Mesenchymal stem cell (in vitro differentiated cells and primary cell): ENCODE data around the gene ZDHHC7.
A peak's percentile ranks its signal among the peaks of the same experiment; 100 is the strongest.

ENCODE experiments used
- DNase-seq: peaks from one replicate; pipeline ENCODE4 v3.0.0-alpha.2; 2013
- H2AFZ ChIP-seq: one replicate; pipeline ENCODE4 v1.6.1; 2013; ENCODE audit warnings: low read depth, mild to moderate bottlenecking, control low read depth, inconsistent platforms, low read length, moderate library complexity
- H2AK5ac ChIP-seq: 2 replicates; pipeline ENCODE4 v1.6.1; 2013; ENCODE audit warnings: low read length, moderate library complexity, mild to moderate bottlenecking, inconsistent platforms; ENCODE audit not compliant: severe bottlenecking
- H2BK120ac ChIP-seq: one replicate; pipeline ENCODE4 v1.6.1; 2013; ENCODE audit warnings: low read depth, mild to moderate bottlenecking, inconsistent platforms, low read length, moderate library complexity
- H2BK12ac ChIP-seq, 2 experiments: one replicate each; pipeline ENCODE4 v1.6.1; 2013; ENCODE audit warnings: inconsistent platforms in 2 of 2, low read length in 2 of 2, mild to moderate bottlenecking in 2 of 2, moderate library complexity in 2 of 2, control low read depth in 1 of 2
- H2BK15ac ChIP-seq: one replicate; pipeline ENCODE4 v1.6.1; 2013; ENCODE audit warnings: mild to moderate bottlenecking, low read depth, inconsistent platforms; ENCODE audit not compliant: poor library complexity, severe bottlenecking
- H2BK5ac ChIP-seq: 2 replicates; pipeline ENCODE4 v1.6.1; 2013; ENCODE audit warnings: low read depth, mild to moderate bottlenecking, low read length, control low read depth, inconsistent platforms; ENCODE audit not compliant: poor library complexity, severe bottlenecking
- H3K14ac ChIP-seq, 2 experiments: one replicate each; pipeline ENCODE4 v1.6.1; 2013; ENCODE audit warnings: inconsistent platforms in 2 of 2, low read length in 2 of 2, control low read depth in 1 of 2, mild to moderate bottlenecking in 1 of 2, moderate library complexity in 1 of 2
- H3K18ac ChIP-seq, 2 experiments: one replicate each; pipeline ENCODE4 v1.6.1; 2013; ENCODE audit warnings: inconsistent platforms in 2 of 2, low read length in 2 of 2, control low read depth in 1 of 2, low read depth in 1 of 2, mild to moderate bottlenecking in 1 of 2
- H3K23ac ChIP-seq, 2 experiments: one replicate each; pipeline ENCODE4 v1.6.1; 2013; ENCODE audit warnings: inconsistent platforms in 2 of 2, low read length in 2 of 2, mild to moderate bottlenecking in 2 of 2, moderate library complexity in 2 of 2, control low read depth in 1 of 2
- H3K27ac ChIP-seq: 2 replicates; pipeline ENCODE4 v1.5.1; 2013; ENCODE audit warnings: mild to moderate bottlenecking, moderate library complexity, low read length, control low read depth, inconsistent platforms; ENCODE audit not compliant: poor library complexity, severe bottlenecking
- H3K27me3 ChIP-seq, 2 experiments: 2 replicates each; pipeline versions ENCODE4 v1.6.1 to v1.7.0; 2013; ENCODE audit warnings: low read length in 2 of 2, mild to moderate bottlenecking in 2 of 2, moderate library complexity in 2 of 2, control low read depth in 1 of 2, inconsistent platforms in 1 of 2; ENCODE audit not compliant: control insufficient read depth in 1 of 2, insufficient read depth in 1 of 2
- H3K36me3 ChIP-seq, 2 experiments: 2 replicates each; pipeline versions ENCODE4 v1.6.1 to v1.7.0; 2013; ENCODE audit warnings: low read length in 2 of 2, control low read depth in 1 of 2, inconsistent platforms in 1 of 2, low read depth in 1 of 2, mild to moderate bottlenecking in 1 of 2; ENCODE audit not compliant: insufficient read depth in 2 of 2, control insufficient read depth in 1 of 2
- H3K4ac ChIP-seq, 2 experiments: one replicate each; pipeline ENCODE4 v1.6.1; 2013; ENCODE audit warnings: inconsistent platforms in 2 of 2, low read length in 2 of 2, mild to moderate bottlenecking in 2 of 2, moderate library complexity in 2 of 2, control low read depth in 1 of 2, low read depth in 1 of 2
- H3K4me1 ChIP-seq: 2 replicates; pipeline ENCODE4 v1.6.1; 2013; ENCODE audit warnings: low read depth, low read length, control low read depth; ENCODE audit not compliant: control insufficient read depth, insufficient read depth
- H3K4me2 ChIP-seq: 2 replicates; pipeline ENCODE4 v1.6.1; 2013; ENCODE audit warnings: low read length, mild to moderate bottlenecking, inconsistent platforms; ENCODE audit not compliant: poor library complexity, severe bottlenecking
- H3K4me3 ChIP-seq, 2 experiments: 2 replicates each; pipeline versions ENCODE4 v1.5.1 to v1.7.0; 2013; ENCODE audit warnings: low read length in 2 of 2, mild to moderate bottlenecking in 2 of 2, control low read depth in 1 of 2, low read depth in 1 of 2; ENCODE audit not compliant: insufficient read depth in 1 of 2
- H3K79me1 ChIP-seq: replicated peaks from 2 replicates; pipeline ENCODE4 v1.6.1; 2013; ENCODE audit warnings: mild to moderate bottlenecking, control low read depth, low read length, inconsistent platforms; ENCODE audit not compliant: poor library complexity, severe bottlenecking
- H3K9ac ChIP-seq: 2 replicates; pipeline ENCODE4 v1.7.0; 2013; ENCODE audit warnings: mild to moderate bottlenecking, low read length, moderate library complexity
- H3K9me3 ChIP-seq: 2 replicates; pipeline ENCODE4 v1.7.0; 2013; ENCODE audit warnings: mild to moderate bottlenecking, low read length; ENCODE audit not compliant: control insufficient read depth
- H4K8ac ChIP-seq: one replicate; pipeline ENCODE4 v1.6.1; 2013; ENCODE audit warnings: inconsistent platforms, mild to moderate bottlenecking, low read length, moderate library complexity
- H4K91ac ChIP-seq: one replicate; pipeline ENCODE4 v1.6.1; 2013; ENCODE audit warnings: mild to moderate bottlenecking, low read length, inconsistent platforms
- WGBS: methylation state at CpG from one replicate; pipeline ENCODE4 v1.1.7; 2013; ENCODE audit warnings: mixed read lengths; 5-methylcytosine and 5-hydroxymethylcytosine counted together

ZDHHC7 gene

DNA sequence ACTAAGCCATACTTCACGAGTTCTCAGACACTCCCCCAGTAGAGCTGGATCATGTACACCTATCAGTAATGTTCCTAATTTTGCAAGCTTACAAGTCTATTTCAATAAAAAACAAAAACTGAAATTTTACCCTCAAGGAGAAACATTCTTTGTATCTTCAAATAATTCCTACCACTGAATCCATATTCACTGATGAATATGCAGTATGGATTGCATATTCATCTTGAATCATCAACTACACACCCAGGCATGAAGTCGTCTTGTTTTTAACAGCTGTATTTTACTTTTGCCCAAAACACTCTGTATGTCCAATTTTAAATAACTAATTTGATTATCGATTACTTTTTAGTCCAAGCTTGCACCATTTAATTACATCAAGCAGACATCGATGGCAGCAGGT lies 31.8 kb downstream of the ZDHHC7 start:
- H3K4me1 ChIP-seq = peaks cover 16% of the 10 kb centered on the region
- H3K4me2 ChIP-seq = no peak overlapping the region
- H3K14ac ChIP-seq = no peak overlapping the region
- peaks cover 61 to 80% of the 10 kb centered on the region in 2 experiments for H3K36me3 ChIP-seq
- peaks cover 48% of the 10 kb centered on the region for H3K79me1 ChIP-seq
- no peak overlapping the region for H2AK5ac ChIP-seq
- no peak overlapping the region for H2BK5ac ChIP-seq
- H4K8ac ChIP-seq = no peak overlapping the region
- no peak for DNase-seq
- no peak overlapping the region for H2BK15ac ChIP-seq
- no peak overlapping the region for H3K18ac ChIP-seq
- no peak overlapping the region for H3K23ac ChIP-seq
- no peak overlapping the region for H3K4me3 ChIP-seq
- no peak overlapping the region for H3K27ac ChIP-seq
- no peak overlapping the region for H2BK120ac ChIP-seq
- no peak overlapping the region for H3K9ac ChIP-seq
- no peak overlapping the region for H2BK12ac ChIP-seq
- no peak overlapping the region for H3K4ac ChIP-seq
- H4K91ac ChIP-seq = no peak overlapping the region
- no peak overlapping the region for H2AFZ ChIP-seq
- H3K27me3 ChIP-seq = no peaks in the 10 kb centered on the region
- WGBS = 97% methylated on average over 4 of the region's 4 CpGs
- no peaks in the 10 kb centered on the region for H3K9me3 ChIP-seq

DNA sequence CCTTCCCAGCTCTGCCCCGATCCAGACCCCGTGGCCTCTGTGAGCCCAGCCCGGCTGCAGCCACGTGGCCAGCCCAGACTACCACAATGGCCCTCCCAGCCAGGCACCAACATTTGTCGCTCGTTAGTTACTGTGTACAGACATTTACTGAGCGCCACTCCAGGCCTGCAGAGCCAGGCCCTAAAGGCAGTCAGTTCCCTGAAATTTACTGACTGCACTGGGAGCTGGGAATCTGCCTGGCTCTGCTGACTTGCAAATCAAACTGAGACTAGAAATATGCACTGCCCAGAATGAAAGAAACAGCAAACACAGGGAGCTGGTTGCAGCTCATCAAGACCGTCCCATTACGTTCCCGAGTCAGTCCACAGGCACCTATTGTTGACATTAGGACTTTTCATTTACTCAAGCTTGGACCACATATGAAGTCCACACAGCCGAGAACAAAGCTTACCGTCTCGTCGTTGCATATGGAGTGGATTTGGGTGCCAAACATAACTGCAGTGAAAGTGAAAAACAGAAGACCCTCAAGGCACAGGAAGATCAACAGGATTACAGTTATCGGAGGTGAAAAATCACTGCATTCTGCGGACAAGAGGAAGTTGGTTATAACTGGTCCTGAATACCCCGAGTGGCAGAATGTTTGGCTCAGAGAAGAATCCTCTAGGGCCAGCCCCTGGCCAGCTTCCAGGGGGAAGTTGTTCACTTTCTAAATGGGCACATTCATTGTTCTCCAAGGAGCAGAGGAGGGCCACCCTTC lies 34.5 kb downstream of the ZDHHC7 start:
- Histone ChIP-seq H3K18ac (peak overlapping the region in 1 of 2 experiments; percentile 11), H3K9me3 (no peaks in the 10 kb centered on the region), H2BK5ac (no peak overlapping the region), H3K36me3 (peaks cover 57 to 78% of the 10 kb centered on the region in 2 experiments), H3K4ac (no peak overlapping the region), H3K14ac (no peak overlapping the region), H3K27ac (peak overlapping the region; percentile 57), H3K4me2 (no peak overlapping the region), H2BK120ac (no peak overlapping the region), H2AFZ (no peak overlapping the region), H3K79me1 (peaks cover 37% of the 10 kb centered on the region), H4K91ac (peak overlapping the region; percentile 66), H2BK12ac (peak overlapping the region in 1 of 2 experiments; percentile 41), H2BK15ac (no peak overlapping the region), H3K9ac (peak overlapping the region; percentile 37), H2AK5ac (peak overlapping the region; percentile 97), H3K23ac (no peak overlapping the region), H3K4me1 (peaks cover 14% of the 10 kb centered on the region), H4K8ac (peak overlapping the region; percentile 56), H3K4me3 (no peak overlapping the region), H3K27me3 (no peaks in the 10 kb centered on the region)
- no peak for DNase-seq
- 95% methylated on average over 17 of the region's 17 CpGs for whole genome bisulfite sequencing

DNA sequence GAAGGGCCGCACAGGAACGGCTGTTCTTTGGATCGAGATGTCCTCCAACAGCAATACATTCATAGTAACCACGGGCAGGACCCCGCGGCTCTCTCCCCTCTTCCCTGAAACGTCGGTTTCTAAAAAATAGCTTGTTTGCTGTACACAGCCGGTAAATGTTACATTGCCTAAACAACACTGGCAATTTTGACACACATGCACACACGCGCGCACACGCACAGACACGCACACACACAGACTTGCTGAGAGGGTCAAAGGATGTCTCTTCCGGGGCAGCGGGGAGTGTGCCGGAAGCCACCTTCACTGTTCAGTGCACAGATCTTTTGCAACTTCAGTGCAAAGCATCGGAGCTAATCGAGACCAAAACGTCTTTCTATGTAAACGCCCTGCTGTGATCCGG lies 35.8 kb downstream of the ZDHHC7 start:
- Histone ChIP-seq H3K27me3 (no peaks in the 10 kb centered on the region), H2BK5ac (no peak overlapping the region), H3K79me1 (peaks cover 25% of the 10 kb centered on the region), H3K18ac (no peak overlapping the region), H2AFZ (no peak overlapping the region), H3K4me2 (no peak overlapping the region), H3K4me1 (peaks cover 11% of the 10 kb centered on the region), H2AK5ac (no peak overlapping the region), H4K91ac (no peak overlapping the region), H2BK120ac (no peak overlapping the region), H3K36me3 (peaks cover 48 to 65% of the 10 kb centered on the region in 2 experiments), H3K9me3 (no peaks in the 10 kb centered on the region), H3K4ac (no peak overlapping the region), H4K8ac (no peak overlapping the region), H3K27ac (no peak overlapping the region), H2BK12ac (no peak overlapping the region), H3K14ac (no peak overlapping the region), H3K4me3 (no peak overlapping the region), H3K9ac (no peak overlapping the region), H2BK15ac (no peak overlapping the region), H3K23ac (no peak overlapping the region)
- WGBS = 97% methylated on average over 22 of the region's 22 CpGs
- DNase-seq = no peak

DNA sequence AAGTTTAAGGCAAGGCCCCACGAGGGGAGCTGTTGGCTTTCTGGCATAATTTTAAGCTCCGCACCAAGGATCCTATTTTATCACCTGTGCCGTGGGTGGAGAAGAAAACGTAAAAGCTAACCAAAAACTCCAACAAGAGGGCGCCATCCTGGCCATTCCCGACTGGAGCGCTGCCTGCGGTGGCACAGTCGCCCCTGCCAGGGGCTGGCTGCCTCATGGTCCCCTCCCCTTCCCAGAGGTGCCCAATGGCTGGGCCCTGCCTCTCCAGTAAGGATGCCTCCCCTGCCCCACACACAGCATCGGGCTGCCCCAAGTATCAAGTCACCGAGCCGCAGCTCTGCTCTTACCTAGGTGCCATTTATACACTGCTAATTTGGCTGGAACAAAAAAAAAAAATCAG lies 36.3 kb downstream of the ZDHHC7 start:
- no peak overlapping the region for H3K14ac ChIP-seq
- no peak overlapping the region for H3K27ac ChIP-seq
- no peak overlapping the region for H4K91ac ChIP-seq
- 94% methylated on average over 12 of the region's 12 CpGs for WGBS
- no peak overlapping the region for H2BK12ac ChIP-seq
- H3K9ac ChIP-seq = no peak overlapping the region
- H3K4me2 ChIP-seq = no peak overlapping the region
- H2AK5ac ChIP-seq = no peak overlapping the region
- no peak overlapping the region for H2BK120ac ChIP-seq
- H3K4me3 ChIP-seq = no peak overlapping the region
- H2BK5ac ChIP-seq = no peak overlapping the region
- no peak overlapping the region for H2BK15ac ChIP-seq
- peaks cover 12% of the 10 kb centered on the region for H3K4me1 ChIP-seq
- no peak overlapping the region for H4K8ac ChIP-seq
- H3K79me1 ChIP-seq = peaks cover 25% of the 10 kb centered on the region
- no peak overlapping the region for H3K18ac ChIP-seq
- H2AFZ ChIP-seq = no peak overlapping the region
- no peak overlapping the region for H3K4ac ChIP-seq
- H3K27me3 ChIP-seq = no peaks in the 10 kb centered on the region
- no peaks in the 10 kb centered on the region for H3K9me3 ChIP-seq
- H3K23ac ChIP-seq = no peak overlapping the region
- peaks cover 45 to 61% of the 10 kb centered on the region in 2 experiments for H3K36me3 ChIP-seq
- DNase-seq = no peak
